Bronchial epithelial cell (primary cell): ENCODE measurements around the gene PKHD1. TPM values are rescaled to one million over a fixed set of nuclear protein-coding genes. Genes with fewer than 3 reads are reported as not detected.

Experiments used
- DNase-seq: peaks from one replicate; pipeline ENCODE4 v3.0.0-alpha.2; 2010; ENCODE audit warnings: low read depth
- FAIRE-seq: peaks from 2 replicates; lab custom pipeline; 2011; peaks lifted over from hg19 to GRCh38; lab: Jason Lieb, UNC
- H3K27me3 ChIP-seq: 2 replicates; pipeline ENCODE4 v1.5.1; 2011; ENCODE audit warnings: low read length; ENCODE audit not compliant: control insufficient read depth, insufficient read depth
- H3K36me3 ChIP-seq: 2 replicates; pipeline ENCODE4 v1.5.1; 2011; ENCODE audit warnings: low read length; ENCODE audit not compliant: control insufficient read depth, insufficient read depth
- H3K4me3 ChIP-seq: 2 replicates; pipeline ENCODE4 v1.5.1; 2011; ENCODE audit warnings: mild to moderate bottlenecking, low read depth, low read length, control low read depth
- CTCF ChIP-seq: IDR thresholded peaks from 2 replicates; pipeline ENCODE4 v1.5.1; 2011; ENCODE audit warnings: mild to moderate bottlenecking, moderate library complexity, low read length, control low read depth, inconsistent platforms; ENCODE audit not compliant: insufficient read depth, severe bottlenecking
- total RNA-seq: library from RNA; depleted of rRNA; stranded (reverse); fragments of >200 nt; gene quantifications from 2 replicates; pipeline ENCODE4 v1.2.1, GENCODE V29; 2014

Gene PKHD1
- total RNA-seq, 1 donor from 2014 or later: not detected

GRCh38 chr6:51866867-51867266 lies 220.5 kb downstream of the PKHD1 start:
- no peaks in the 10 kb centered on the region for H3K36me3 ChIP-seq
- TF ChIP-seq CTCF: no peak
- no peaks in the 10 kb centered on the region for H3K27me3 ChIP-seq
- DNase-seq: peak; percentile 19
- no peak for FAIRE-seq
- no peak overlapping the region for H3K4me3 ChIP-seq

- Histone ChIP-seq H3K36me3 (no peaks in the 10 kb centered on the region), H3K27me3 (no peaks in the 10 kb centered on the region), H3K4me3 (no peak overlapping the region)
- DNase-seq: peak; percentile 71
- no peak for TF ChIP-seq CTCF
- no peak for FAIRE-seq
These were observed 221.4 kb downstream of the PKHD1 start for GRCh38 chr6:51865996-51866395.

- no peak for FAIRE-seq
- TF ChIP-seq CTCF: no peak
- H3K4me3 ChIP-seq: no peak overlapping the region
- peak; percentile 35 for DNase-seq
- H3K27me3 ChIP-seq: no peaks in the 10 kb centered on the region
- H3K36me3 ChIP-seq: no peaks in the 10 kb centered on the region
These were observed 222.2 kb downstream of the PKHD1 start for GRCh38 chr6:51865176-51865575.

- no peak for TF ChIP-seq CTCF
- FAIRE-seq: no peak
These were observed 230.3 kb downstream of the PKHD1 start for GRCh38 chr6:51857134-51857533.

GRCh38 chr6:51856508-51856907 lies 230.9 kb downstream of the PKHD1 start:
- Histone ChIP-seq H3K27me3 (peaks cover 2% of the 10 kb centered on the region), H3K36me3 (no peaks in the 10 kb centered on the region), H3K4me3 (no peak overlapping the region)
- DNase-seq (no peak), FAIRE-seq (no peak)
- no peak for TF ChIP-seq CTCF

More at GRCh38 chr6:51857134-51857533, 230.3 kb downstream of the PKHD1 start:
- H3K27me3 ChIP-seq: peaks cover 2% of the 10 kb centered on the region
- DNase-seq: no peak
- no peaks in the 10 kb centered on the region for H3K36me3 ChIP-seq
- H3K4me3 ChIP-seq: no peak overlapping the region
